CD4-positive, alpha-beta memory T cell (primary cell): ENCODE results near the gene TRIM38. TPM values are rescaled to one million over a fixed set of nuclear protein-coding genes. Genes with fewer than 3 reads are reported as not detected.

Source experiments
- CTCF ChIA-PET: fragments of 350-600 bp; sonication (Branson Sonifier 250); formaldehyde crosslinking; loops from one replicate; lab custom pipeline; 2021; ENCODE audit warnings: inconsistent platforms; ENCODE audit not compliant: partially characterized antibody; lab: Charles Lee
- POLR2A ChIA-PET: fragments of 350-600 bp; sonication (Branson Sonifier 250); formaldehyde crosslinking; loops from one replicate; lab custom pipeline; 2021; ENCODE audit not compliant: partially characterized antibody; lab: Charles Lee
- DNase-seq, 5 donors: peaks; one replicate each; pipeline versions ENCODE4 v3.0.0 to v3.0.0-alpha.2; 2020 to 2022; ENCODE audit warnings: mixed read lengths in 1 of 5
- H3K27ac ChIP-seq: one replicate; pipeline ENCODE4 v1.7.0; 2013; ENCODE audit warnings: low read depth, low read length
- H3K27me3 ChIP-seq: 2 replicates; pipeline ENCODE4 v1.7.0; 2013; ENCODE audit warnings: mild to moderate bottlenecking, low read length, moderate library complexity; ENCODE audit not compliant: insufficient read depth
- H3K36me3 ChIP-seq: 2 replicates; pipeline ENCODE4 v1.7.0; 2013; ENCODE audit warnings: mild to moderate bottlenecking, low read length, moderate library complexity; ENCODE audit not compliant: insufficient read depth
- H3K4me1 ChIP-seq: 2 replicates; pipeline ENCODE4 v1.7.0; 2013; ENCODE audit warnings: mild to moderate bottlenecking, low read length, moderate library complexity; ENCODE audit not compliant: insufficient read depth
- H3K4me3 ChIP-seq, 2 donors: one replicate each; pipeline ENCODE4 v1.7.0; 2013; ENCODE audit warnings: low read length in 2 of 2, mild to moderate bottlenecking in 1 of 2
- H3K9me3 ChIP-seq, 2 donors: one replicate each; pipeline ENCODE4 v1.7.0; 2013; ENCODE audit warnings: low read length in 2 of 2, control low read depth in 1 of 2; ENCODE audit not compliant: control insufficient read depth in 1 of 2
- H3K27ac Mint-ChIP-seq, 7 donors: one replicate each; pipeline ENCODE4 v1.8.0; 2020 to 2021; ENCODE audit warnings: mixed read lengths in 7 of 7, mild to moderate bottlenecking in 6 of 7, inconsistent platforms in 3 of 7, moderate library complexity in 3 of 7
- H3K27me3 Mint-ChIP-seq, 2 donors: one replicate each; pipeline ENCODE4 v1.8.0; 2020 to 2021; ENCODE audit warnings: mixed read lengths in 2 of 2
- H3K36me3 Mint-ChIP-seq, 2 donors: one replicate each; pipeline ENCODE4 v1.8.0; 2020 to 2021; ENCODE audit warnings: mixed read lengths in 2 of 2, inconsistent platforms in 1 of 2, mild to moderate bottlenecking in 1 of 2
- H3K4me1 Mint-ChIP-seq, 4 donors: one replicate each; pipeline ENCODE4 v1.8.0; 2020 to 2021; ENCODE audit warnings: mixed read lengths in 4 of 4, mild to moderate bottlenecking in 1 of 4
- H3K4me3 Mint-ChIP-seq, 8 donors: one replicate each; pipeline ENCODE4 v1.8.0; 2020 to 2021; ENCODE audit warnings: mixed read lengths in 8 of 8, mild to moderate bottlenecking in 7 of 8, moderate library complexity in 6 of 8, inconsistent platforms in 3 of 8
- H3K9me3 Mint-ChIP-seq, 8 donors: one replicate each; pipeline ENCODE4 v1.8.0; 2020 to 2021; ENCODE audit warnings: mixed read lengths in 8 of 8, mild to moderate bottlenecking in 5 of 8, inconsistent platforms in 3 of 8, moderate library complexity in 1 of 8
- intact Hi-C: fragments of 100-400 bp; cut with micrococcal nuclease; formaldehyde crosslinking; loops from one replicate; pipeline ENCODE4 v1.15.1; 2023
- polyA plus RNA-seq, 2 donors: library from polyadenylated mRNA; unstranded; fragments of 300-500 nt; fragmentation: Illumina TruSeq; gene quantifications; one replicate each; pipeline ENCODE4 v1.2.3, GENCODE V29; 2021
- total RNA-seq, 2 experiments: library from RNA; stranded (reverse); gene quantifications; one replicate each; pipeline ENCODE4 v1.2.3, GENCODE V29; 2021

The TRIM38 gene
- total and polyA plus RNA-seq, 4 experiments from 2014 or later, result 4.5 to 37.7 (median 23.8) TPM

GRCh38 chr6:25980935-25981334 lies 18.3 kb downstream of the TRIM38 start:
- Mint-ChIP-seq H3K9me3 (no peaks in the 10 kb centered on the region), H3K27me3 (no peaks in the 10 kb centered on the region), H3K27ac (peak overlapping the region in 3 of 7 donors; percentile 11 to 67 (median 60)), H3K4me1 (peaks cover 2 to 20% (median 12%) of the 10 kb centered on the region in 4 donors), H3K36me3 (peaks cover 51 to 78% of the 10 kb centered on the region in 2 donors), H3K4me3 (no peak overlapping the region)
- DNase-seq, result no peak
- no peaks in the 10 kb centered on the region for H3K27me3 ChIP-seq
- peaks cover 63% of the 10 kb centered on the region for H3K36me3 ChIP-seq
- no peaks in the 10 kb centered on the region for H3K9me3 ChIP-seq
- ChIA-PET POLR2A (interaction anchor here (0.6 to 1.1 kb wide), 2 partner anchors 11 to 1914 kb away, joined by 4 to 6 read pairs; no protein-coding TSS in a partner anchor), CTCF (interaction anchor here (0.8 to 2.8 kb wide), 5 partner anchors 11 to 25 kb away, joined by 3 to 20 read pairs (median 3); partner anchors contain the start of gene TRIM38)
- H3K4me3 ChIP-seq, result no peak overlapping the region
- no peak overlapping the region for H3K27ac ChIP-seq
- peaks cover 4% of the 10 kb centered on the region for H3K4me1 ChIP-seq
- intact Hi-C loops, result no loop called here

GRCh38 chr6:25981568-25982263 lies 19.1 kb downstream of the TRIM38 start:
- Histone ChIP-seq H3K27me3 (no peaks in the 10 kb centered on the region), H3K9me3 (no peaks in the 10 kb centered on the region), H3K36me3 (peaks cover 56% of the 10 kb centered on the region), H3K27ac (no peak overlapping the region), H3K4me3 (no peak overlapping the region), H3K4me1 (peaks cover 4% of the 10 kb centered on the region)
- DNase-seq, result no peak
- Mint-ChIP-seq H3K9me3 (no peaks in the 10 kb centered on the region), H3K27ac (peak overlapping the region in 5 of 7 donors; percentile 11 to 86 (median 67)), H3K36me3 (peaks cover 46 to 73% of the 10 kb centered on the region in 2 donors), H3K27me3 (no peaks in the 10 kb centered on the region), H3K4me3 (no peak overlapping the region), H3K4me1 (peaks cover 2 to 12% (median 8%) of the 10 kb centered on the region in 4 donors)
- ChIA-PET CTCF (interaction anchor here (1.0 to 1.5 kb wide), 3 partner anchors 10 to 20 kb away, joined by 3 read pairs; partner anchors contain the start of gene TRIM38), POLR2A (interaction anchor here (1.1 kb wide), 1 partner anchor 10 kb away, joined by 6 read pairs; no protein-coding TSS in a partner anchor)
- intact Hi-C loops, result no loop called here

- Mint-ChIP-seq H3K4me1 (peaks cover 0 to 8% (median 5%) of the 10 kb centered on the region in 4 donors), H3K36me3 (peaks cover 50 to 73% of the 10 kb centered on the region in 2 donors), H3K27ac (peak overlapping the region in 4 of 7 donors; percentile 4 to 74 (median 38)), H3K9me3 (no peaks in the 10 kb centered on the region), H3K4me3 (no peak overlapping the region), H3K27me3 (no peaks in the 10 kb centered on the region)
- peaks cover 41% of the 10 kb centered on the region for H3K36me3 ChIP-seq
- DNase-seq, result no peak
- intact Hi-C loops, result no loop called here
- H3K27ac ChIP-seq, result no peak overlapping the region
- CTCF ChIA-PET, result interaction anchor here (0.6 kb wide), 1 partner anchor 8 kb away, joined by 3 read pairs; no protein-coding TSS in a partner anchor
- H3K27me3 ChIP-seq, result no peaks in the 10 kb centered on the region
- peaks cover 4% of the 10 kb centered on the region for H3K4me1 ChIP-seq
- POLR2A ChIA-PET, result no interaction called here
- H3K4me3 ChIP-seq, result no peak overlapping the region
- H3K9me3 ChIP-seq, result no peaks in the 10 kb centered on the region
These were observed 21.7 kb downstream of the TRIM38 start for GRCh38 chr6:25984265-25984664.

DNA sequence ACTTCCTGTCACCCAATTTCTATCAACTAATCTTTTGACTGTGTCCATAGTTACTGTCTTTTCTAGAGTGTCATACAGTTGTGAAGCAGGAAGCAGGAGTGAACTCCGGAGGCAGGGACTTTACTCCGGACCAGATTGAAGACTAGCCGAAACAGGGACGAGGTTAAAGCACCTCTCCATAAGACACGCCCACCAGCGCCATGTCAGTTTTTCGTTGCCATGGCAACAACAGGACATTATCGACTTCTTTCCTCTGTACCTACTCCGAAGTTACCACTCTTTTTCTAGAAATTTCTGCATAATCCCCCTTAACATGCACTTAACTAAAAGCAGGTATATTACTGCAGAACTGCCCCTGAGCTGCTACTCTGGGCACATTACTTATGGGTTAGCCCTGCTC lies 25.2 kb downstream of the TRIM38 start:
- Histone ChIP-seq H3K27me3 (no peaks in the 10 kb centered on the region), H3K36me3 (peaks cover 19% of the 10 kb centered on the region), H3K27ac (no peak overlapping the region), H3K9me3 (no peaks in the 10 kb centered on the region), H3K4me1 (no peaks in the 10 kb centered on the region), H3K4me3 (no peak overlapping the region)
- Mint-ChIP-seq H3K27ac (peak overlapping the region in 5 of 7 donors; percentile 28 to 82 (median 60)), H3K4me1 (peaks cover 4 to 20% (median 11%) of the 10 kb centered on the region in 4 donors), H3K9me3 (no peaks in the 10 kb centered on the region), H3K36me3 (peaks cover 30 to 51% of the 10 kb centered on the region in 2 donors), H3K27me3 (no peaks in the 10 kb centered on the region), H3K4me3 (peak overlapping the region in 1 of 8 donors; percentile 22)
- POLR2A ChIA-PET, result no interaction called here
- intact Hi-C loops, result no loop called here
- CTCF ChIA-PET, result interaction anchor here (1.5 kb wide), 1 partner anchor 16 kb away, joined by 3 read pairs; no protein-coding TSS in a partner anchor
- no peak for DNase-seq

DNA sequence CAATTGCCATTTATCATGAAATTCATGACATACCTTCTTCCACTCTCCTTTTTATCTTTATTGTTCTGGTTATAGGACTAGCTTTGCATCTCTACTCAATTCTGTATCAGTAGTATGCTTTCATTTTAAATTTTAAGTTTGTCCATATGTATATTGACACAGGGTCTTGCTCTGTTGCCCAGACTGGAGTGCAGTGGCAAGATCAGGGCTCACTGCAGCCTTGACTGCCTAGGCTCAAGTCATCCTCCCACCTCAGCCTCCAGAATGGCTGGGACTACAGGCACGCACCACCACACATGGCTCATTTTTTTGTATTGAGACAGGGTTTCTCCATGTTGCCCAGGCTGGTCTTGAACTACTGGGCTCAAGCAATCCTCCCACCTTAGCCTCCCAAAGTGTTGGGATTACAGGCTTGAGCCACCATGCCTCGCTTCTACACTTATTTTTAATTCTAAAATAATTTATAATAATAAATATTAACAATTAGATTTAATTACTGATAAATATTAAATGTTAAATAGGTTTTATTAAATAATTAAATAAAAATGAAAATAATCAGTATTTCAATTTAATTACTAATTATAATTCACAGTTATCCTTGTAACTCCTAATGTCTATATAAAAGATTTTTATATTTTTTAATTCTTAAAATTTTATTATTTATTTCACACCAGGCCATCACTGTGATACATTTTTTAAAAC lies 27.7 kb downstream of the TRIM38 start:
- Histone ChIP-seq H3K27me3 (no peaks in the 10 kb centered on the region), H3K36me3 (no peaks in the 10 kb centered on the region), H3K27ac (no peak overlapping the region), H3K4me3 (no peak overlapping the region), H3K4me1 (no peaks in the 10 kb centered on the region), H3K9me3 (no peaks in the 10 kb centered on the region)
- Mint-ChIP-seq H3K27me3 (no peaks in the 10 kb centered on the region), H3K4me1 (peaks cover 10 to 23% (median 16%) of the 10 kb centered on the region in 4 donors), H3K36me3 (peaks cover 11 to 29% of the 10 kb centered on the region in 2 donors), H3K9me3 (no peaks in the 10 kb centered on the region), H3K27ac (peak overlapping the region in 6 of 7 donors; percentile 36 to 89 (median 64)), H3K4me3 (peak overlapping the region in 1 of 8 donors; percentile 60)
- CTCF ChIA-PET, result interaction anchor here (0.6 to 5.0 kb wide), 9 partner anchors 11 to 201 kb away, joined by 3 to 78 read pairs (median 32); partner anchors contain the start of gene TRIM38
- POLR2A ChIA-PET, result interaction anchor here (1.3 to 4.5 kb wide), 6 partner anchors 13 to 53 kb away, joined by 3 to 75 read pairs (median 28); partner anchors contain the start of gene TRIM38
- intact Hi-C loops, result loop anchor here (5.0 kb wide), 1 partner anchor 108 kb away; no protein-coding TSS in a partner anchor
- DNase-seq, result no peak

- Histone ChIP-seq H3K4me3 (peak overlapping the region; percentile 72 to 95), H3K4me1 (no peaks in the 10 kb centered on the region), H3K9me3 (no peaks in the 10 kb centered on the region), H3K27ac (peak overlapping the region; percentile 64), H3K27me3 (no peaks in the 10 kb centered on the region), H3K36me3 (no peaks in the 10 kb centered on the region)
- Mint-ChIP-seq H3K36me3 (peaks cover 8 to 23% of the 10 kb centered on the region in 2 donors), H3K4me3 (peak overlapping the region; percentile 91 to 95 (median 94)), H3K27me3 (no peaks in the 10 kb centered on the region), H3K27ac (peak overlapping the region; percentile 89 to 96 (median 94)), H3K4me1 (peaks cover 10 to 23% (median 16%) of the 10 kb centered on the region in 4 donors), H3K9me3 (no peaks in the 10 kb centered on the region)
- intact Hi-C loops, result loop anchor here (1.0 to 5.0 kb wide), 5 partner anchors 29 to 272 kb away; partner anchors contain the start of gene TRIM38
- CTCF ChIA-PET, result interaction anchor here (0.7 to 5.0 kb wide), 32 partner anchors 8 to 1846 kb away, joined by 3 to 78 read pairs (median 4); partner anchors contain the start of genes SLC17A3 and TRIM38
- peak in 1 of 5 donors; percentile 62 for DNase-seq
- POLR2A ChIA-PET, result interaction anchor here (0.6 to 4.5 kb wide), 31 partner anchors 9 to 1153 kb away, joined by 3 to 75 read pairs (median 4); partner anchors contain the start of gene TRIM38
These were observed 29.3 kb downstream of the TRIM38 start for GRCh38 chr6:25991785-25992412.
